K562 treated with DMSO at 1 percent for 24 hours (cell line): Measurements from ENCODE around the gene BTN2A1. TPM values are rescaled to one million over a fixed set of nuclear protein-coding genes. Genes with fewer than 3 reads are reported as not detected.

ENCODE experiments used
- total RNA-seq: library from RNA; unstranded; fragments of 300-600 nt; gene quantifications from 2 replicates; pipeline ENCODE4 v1.2.3, GENCODE V29; 2022; ENCODE audit warnings: low read depth; ENCODE audit not compliant: insufficient read depth

BTN2A1 gene
- total RNA-seq, result 18.4 and 20.0 TPM in 2 replicates

GRCh38 chr6:26457806-26458688 lies at the start of gene BTN2A1:
Gene BTN2A1 (plus strand): TSS chr6:26457955. CDS start chr6:26458637, 682 bp downstream.

DNA sequence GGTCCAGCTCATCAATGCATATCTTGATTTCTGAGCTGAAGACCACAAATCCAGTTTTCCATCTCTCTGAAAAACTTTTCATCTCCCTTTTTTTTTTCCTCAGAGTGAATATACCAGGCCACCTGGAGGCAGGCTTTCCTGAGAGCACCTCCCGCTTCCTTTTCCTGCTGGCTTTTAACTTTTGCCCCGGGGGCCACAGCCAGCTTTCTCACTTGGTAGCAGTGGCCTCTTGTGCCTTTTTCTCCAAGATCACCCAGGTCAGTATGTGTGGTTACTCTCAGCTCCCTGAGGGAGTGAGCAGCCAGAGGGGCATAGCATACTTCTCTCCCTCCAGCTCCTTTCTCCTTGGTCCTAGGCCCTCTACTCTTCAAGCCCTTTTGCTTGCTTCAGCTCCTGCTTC lies 42.3 kb downstream of the BTN2A1 start, which contains the start of gene BTN1A1:
Gene BTN1A1, plus strand, starts transcription at position 202 of the 400 bp plus-strand sequence. CDS start 984 bp downstream, outside the sequence.

Other genes starting within 250 kb of the BTN2A1 start
- 4.8 and 5.7 TPM in 2 replicates for gene BTN3A2, start 92.8 kb upstream of the BTN2A1 start, total RNA-seq
- 13.1 and 17.1 TPM in 2 replicates for gene BTN2A2, start 74.8 kb upstream of the BTN2A1 start, total RNA-seq
- gene BTN3A1, start 55.7 kb upstream of the BTN2A1 start, total RNA-seq, result 5.5 and 7.0 TPM in 2 replicates
- gene BTN3A3, start 17.5 kb upstream of the BTN2A1 start, total RNA-seq, result 2.9 and 3.3 TPM in 2 replicates
- gene BTN1A1, start 42.3 kb downstream of the BTN2A1 start, total RNA-seq, result not detected in 2 replicates
- 77.7 and 79.1 TPM in 2 replicates for gene HMGN4, start 80.4 kb downstream of the BTN2A1 start, total RNA-seq
- gene ABT1, start 139.0 kb downstream of the BTN2A1 start, total RNA-seq, result 41.2 and 45.5 TPM in 2 replicates
- 15.4 and 15.6 TPM in 2 replicates for gene ZNF322, start 201.8 kb downstream of the BTN2A1 start, total RNA-seq